A673 (cell line): ENCODE data around the gene DNAH2.

Source experiments
- CTCF ChIP-seq: fragments of 300-800, 200-600 bp; sonication (generic); conservative IDR thresholded peaks from 2 replicates; pipeline ENCODE4 v1.5.1; 2017; ENCODE audit warnings: low read depth, mild to moderate bottlenecking, antibody characterized with exemption, low read length, moderate library complexity, mixed read lengths
- EZH2 ChIP-seq: fragments of 200-600 bp; sonication (generic); IDR thresholded peaks from 2 replicates; pipeline ENCODE4 v1.6.1; 2017; ENCODE audit warnings: borderline replicate concordance, low read depth, mild to moderate bottlenecking, mixed read lengths, antibody characterized with exemption, low read length; ENCODE audit not compliant: poor library complexity, severe bottlenecking

GRCh38 chr17:7862692-7863437, 145.3 kb downstream of the DNAH2 start:
- peak; percentile 74 for TF ChIP-seq CTCF
- TF ChIP-seq EZH2 = no peak
